ENCODE measurements around the gene CD1B.

DNA sequence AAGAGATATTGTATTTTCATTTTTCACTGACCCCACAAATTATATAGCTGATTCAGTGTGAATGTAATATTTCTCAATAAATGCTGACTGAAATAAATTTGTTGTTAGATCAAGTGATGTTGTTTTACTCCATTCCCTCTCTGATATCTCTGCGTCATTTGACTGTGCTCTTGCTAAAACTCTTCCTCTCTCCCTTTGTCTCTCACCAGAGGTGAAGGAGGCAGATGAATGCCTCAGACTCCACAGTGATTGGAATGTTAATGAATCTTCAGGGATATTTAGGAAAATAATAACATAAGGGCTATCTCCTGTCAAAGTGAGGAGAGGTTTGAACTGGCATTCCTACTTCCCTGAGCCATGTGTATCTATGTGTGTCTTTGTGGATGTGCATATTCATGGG is 26.1 kb upstream of the CD1B start:
- no peak for TF ChIP-seq TAF1 (IDR thresholded peaks at IDR 0.05; ENCODE audit: low read depth, low read length)
- no peak for TF ChIP-seq SPI1 (IDR thresholded peaks at IDR 0.05; ENCODE audit: low read depth, low read length)
- TF ChIP-seq POLR2A (IDR thresholded peaks at IDR 0.05; ENCODE audit: low read depth, low read length): no peak
- no peak for TF ChIP-seq POLR2AphosphoS5 (IDR thresholded peaks at IDR 0.05; ENCODE audit: low read depth, low read length)
- no peak for TF ChIP-seq PAX5 (IDR thresholded peaks at IDR 0.05; ENCODE audit: insufficient read depth, low read length, severe bottlenecking)
